Thyroid gland (tissue), 4 donors: ENCODE results near the gene PRPF38A. TPM values are rescaled to one million over a fixed set of nuclear protein-coding genes. Genes with fewer than 3 reads are reported as not detected.

Source experiments
- DNase-seq, 2 donors: peaks; one replicate each; pipeline ENCODE4 v3.0.0-alpha.2; 2019
- H3K27ac ChIP-seq, 3 donors: fragments of 200-600 bp; sonication (generic); 1 replicate in 2 of 3; 2 replicates in 1 of 3; pipeline ENCODE4 v1.5.1; 2016 to 2019; ENCODE audit warnings: mild to moderate bottlenecking in 1 of 3, moderate library complexity in 1 of 3
- H3K27me3 ChIP-seq: fragments of 200-600 bp; sonication (generic); one replicate; pipeline ENCODE4 v1.5.1; 2019
- H3K36me3 ChIP-seq, 2 donors: fragments of 200-600 bp; sonication (generic); one replicate each; pipeline ENCODE4 v1.5.1; 2016 to 2019
- H3K4me1 ChIP-seq, 2 donors: fragments of 200-600 bp; sonication (generic); one replicate each; pipeline ENCODE4 v1.5.1; 2017 to 2019
- H3K4me3 ChIP-seq, 3 donors: fragments of 200-600 bp; sonication (generic); replicated peaks in 1 of 3; 1 replicate in 2 of 3; 2 replicates in 1 of 3; pipeline ENCODE4 v1.5.1; 2016; ENCODE audit warnings: mild to moderate bottlenecking in 1 of 3
- H3K9me3 ChIP-seq: fragments of 200-600 bp; sonication (generic); one replicate; pipeline ENCODE4 v1.5.1; 2017
- POLR2A ChIP-seq, 2 donors: fragments of 450-650 bp; IDR thresholded peaks; one replicate each; pipeline ENCODE4 v1.6.1; 2017; ENCODE audit warnings: antibody characterized with exemption in 2 of 2, mild to moderate bottlenecking in 2 of 2, moderate library complexity in 1 of 2
- WGBS, 2 donors: methylation state at CpG; one replicate each; pipeline ENCODE4 v1.1.5; 2017; 5-methylcytosine and 5-hydroxymethylcytosine counted together
- intact Hi-C: fragments of 100-400 bp; cut with DNase I; formaldehyde crosslinking; loops from one replicate; pipeline ENCODE4 v1.15.1; 2023
- total RNA-seq, 4 donors: library from RNA; depleted of rRNA; stranded (reverse); fragments of >200 nt; gene quantifications; one replicate each; pipeline ENCODE4 v1.2.3, GENCODE V29; 2016
- TF ChIP-seq, protein P1 (sequence below), 6 experiments: fragments of 200-600 bp in 3 of 6; fragments of 450-650 bp in 3 of 6; sonication (generic) in 3 of 6; IDR thresholded peaks; one replicate each; pipeline ENCODE4 v1.5.1; 2016 to 2019; ENCODE audit warnings: antibody characterized with exemption in 6 of 6, mild to moderate bottlenecking in 2 of 6, inconsistent platforms in 1 of 6, moderate library complexity in 1 of 6

The PRPF38A gene
- total RNA-seq, 4 donors from 2014 or later = 19.9 to 31.3 (median 21.7) TPM

DNA sequence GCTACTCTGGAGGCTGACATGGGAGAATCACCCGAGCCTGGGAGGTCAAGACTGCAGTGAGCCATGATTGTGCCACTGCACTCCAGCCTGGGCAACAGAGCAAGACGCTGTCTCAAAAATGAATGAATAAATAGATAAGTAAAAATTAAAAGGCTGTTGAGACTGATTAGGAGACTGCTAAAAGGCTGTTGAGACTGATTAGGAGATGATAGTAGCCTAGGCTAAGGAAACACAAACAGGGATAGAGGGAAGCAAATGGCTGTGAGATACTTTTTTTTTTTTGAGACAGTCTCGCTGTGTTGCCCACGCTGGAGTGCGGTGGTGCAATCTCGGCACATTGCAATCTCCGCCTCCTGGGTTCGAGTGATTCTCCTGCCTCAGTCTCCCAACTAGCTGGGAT, 28.4 kb downstream of the PRPF38A start:
- intact Hi-C loops = no loop called here
- no peak overlapping the region for H3K4me3 ChIP-seq
- H3K4me1 ChIP-seq = no peaks in the 10 kb centered on the region
- TF ChIP-seq, protein P1, sequence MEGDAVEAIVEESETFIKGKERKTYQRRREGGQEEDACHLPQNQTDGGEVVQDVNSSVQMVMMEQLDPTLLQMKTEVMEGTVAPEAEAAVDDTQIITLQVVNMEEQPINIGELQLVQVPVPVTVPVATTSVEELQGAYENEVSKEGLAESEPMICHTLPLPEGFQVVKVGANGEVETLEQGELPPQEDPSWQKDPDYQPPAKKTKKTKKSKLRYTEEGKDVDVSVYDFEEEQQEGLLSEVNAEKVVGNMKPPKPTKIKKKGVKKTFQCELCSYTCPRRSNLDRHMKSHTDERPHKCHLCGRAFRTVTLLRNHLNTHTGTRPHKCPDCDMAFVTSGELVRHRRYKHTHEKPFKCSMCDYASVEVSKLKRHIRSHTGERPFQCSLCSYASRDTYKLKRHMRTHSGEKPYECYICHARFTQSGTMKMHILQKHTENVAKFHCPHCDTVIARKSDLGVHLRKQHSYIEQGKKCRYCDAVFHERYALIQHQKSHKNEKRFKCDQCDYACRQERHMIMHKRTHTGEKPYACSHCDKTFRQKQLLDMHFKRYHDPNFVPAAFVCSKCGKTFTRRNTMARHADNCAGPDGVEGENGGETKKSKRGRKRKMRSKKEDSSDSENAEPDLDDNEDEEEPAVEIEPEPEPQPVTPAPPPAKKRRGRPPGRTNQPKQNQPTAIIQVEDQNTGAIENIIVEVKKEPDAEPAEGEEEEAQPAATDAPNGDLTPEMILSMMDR (IDR thresholded peaks at IDR 0.05) = no peak
- no peak overlapping the region for H3K27ac ChIP-seq
- H3K36me3 ChIP-seq = peaks cover 18 to 39% of the 10 kb centered on the region in 2 donors
- H3K27me3 ChIP-seq = no peaks in the 10 kb centered on the region
- H3K9me3 ChIP-seq = no peaks in the 10 kb centered on the region
- DNase-seq = no peak
- WGBS, 2 donors = 96 to 98% methylated on average over 8 of the region's 8 CpGs

DNA sequence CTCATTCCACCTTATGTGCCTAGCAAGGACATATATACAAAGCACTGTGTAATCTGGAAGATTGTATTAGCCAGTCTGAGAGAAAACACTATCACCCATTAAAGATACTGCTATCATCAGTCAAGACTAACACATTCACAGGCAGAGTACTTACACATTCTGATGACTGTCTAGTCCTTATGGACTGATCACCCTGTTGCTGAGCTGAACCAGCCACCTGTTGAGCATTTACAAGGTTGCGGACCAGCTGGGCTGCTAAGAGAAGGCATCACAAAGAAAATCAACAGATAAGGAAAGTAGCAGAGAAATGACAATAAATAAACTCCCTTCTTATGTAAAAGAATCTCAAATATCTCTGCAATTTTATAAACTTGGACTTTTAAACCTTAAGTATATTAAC, 30.8 kb downstream of the PRPF38A start:
- no peak for TF ChIP-seq POLR2A (IDR thresholded peaks at IDR 0.05)
- TF ChIP-seq, protein P1 (IDR thresholded peaks at IDR 0.05) = no peak
- WGBS, 2 donors = 97 to 100% methylated on average over 1 of the region's 1 CpG
- Histone ChIP-seq H3K27me3 (no peaks in the 10 kb centered on the region), H3K4me3 (no peak overlapping the region), H3K27ac (no peak overlapping the region), H3K36me3 (peaks cover 21 to 39% of the 10 kb centered on the region in 2 donors), H3K4me1 (no peaks in the 10 kb centered on the region), H3K9me3 (no peaks in the 10 kb centered on the region)
- intact Hi-C loops = no loop called here
- no peak for DNase-seq

DNA sequence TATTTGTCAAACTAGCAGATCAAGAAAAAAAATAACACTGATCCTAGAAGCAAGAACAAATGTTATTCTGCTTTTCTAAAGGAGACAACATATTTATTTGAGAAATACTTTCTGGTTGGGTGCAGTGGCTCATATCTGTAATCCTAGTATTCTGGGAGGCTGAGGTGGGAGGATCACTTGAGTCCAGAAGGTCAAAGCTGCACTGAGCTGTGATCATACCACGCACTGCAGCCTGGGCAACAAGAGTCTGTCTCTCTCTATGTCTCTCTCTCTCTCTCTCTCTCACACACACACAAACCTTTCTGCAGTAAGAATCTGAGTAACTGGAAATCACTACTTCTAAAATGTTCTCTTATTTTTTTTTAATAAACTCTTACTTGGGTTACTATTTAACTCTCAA, 31.2 kb downstream of the PRPF38A start:
- H3K4me1 ChIP-seq = no peaks in the 10 kb centered on the region
- intact Hi-C loops = no loop called here
- H3K9me3 ChIP-seq = no peaks in the 10 kb centered on the region
- no peak for DNase-seq
- TF ChIP-seq, protein P1 (IDR thresholded peaks at IDR 0.05) = no peak
- no peak for TF ChIP-seq POLR2A (IDR thresholded peaks at IDR 0.05)
- H3K4me3 ChIP-seq = no peak overlapping the region
- no peaks in the 10 kb centered on the region for H3K27me3 ChIP-seq
- WGBS, 2 donors = 96 to 100% methylated on average over 1 of the region's 1 CpG
- no peak overlapping the region for H3K27ac ChIP-seq
- H3K36me3 ChIP-seq = peaks cover 21 to 38% of the 10 kb centered on the region in 2 donors

DNA sequence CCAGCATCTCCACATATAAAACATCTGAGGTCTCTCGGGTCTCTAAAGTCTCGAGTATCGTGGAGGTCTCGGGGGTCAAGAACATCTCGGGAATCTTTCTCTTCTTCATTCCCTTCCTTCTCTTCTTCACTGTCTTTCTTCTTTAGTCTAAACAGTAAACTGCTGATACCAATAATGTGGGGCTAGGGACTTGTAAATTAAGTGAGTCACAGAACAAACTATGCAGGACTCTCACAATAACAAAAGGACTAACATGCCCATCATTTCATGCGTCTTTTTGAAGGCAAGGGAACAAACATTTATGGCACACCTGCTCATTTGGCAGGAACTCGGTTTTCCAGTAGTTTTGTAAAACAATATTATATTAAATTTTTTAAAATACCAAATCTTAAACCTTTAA, 32.4 kb downstream of the PRPF38A start:
- Histone ChIP-seq H3K4me1 (no peaks in the 10 kb centered on the region), H3K9me3 (no peaks in the 10 kb centered on the region), H3K4me3 (no peak overlapping the region), H3K36me3 (peaks cover 19 to 32% of the 10 kb centered on the region in 2 donors), H3K27me3 (no peaks in the 10 kb centered on the region), H3K27ac (no peak overlapping the region)
- no peak for DNase-seq
- 95 to 96% methylated on average over 7 of the region's 7 CpGs for WGBS, 2 donors
- TF ChIP-seq POLR2A (IDR thresholded peaks at IDR 0.05) = no peak
- TF ChIP-seq, protein P1 (IDR thresholded peaks at IDR 0.05) = no peak
- intact Hi-C loops = no loop called here

DNA sequence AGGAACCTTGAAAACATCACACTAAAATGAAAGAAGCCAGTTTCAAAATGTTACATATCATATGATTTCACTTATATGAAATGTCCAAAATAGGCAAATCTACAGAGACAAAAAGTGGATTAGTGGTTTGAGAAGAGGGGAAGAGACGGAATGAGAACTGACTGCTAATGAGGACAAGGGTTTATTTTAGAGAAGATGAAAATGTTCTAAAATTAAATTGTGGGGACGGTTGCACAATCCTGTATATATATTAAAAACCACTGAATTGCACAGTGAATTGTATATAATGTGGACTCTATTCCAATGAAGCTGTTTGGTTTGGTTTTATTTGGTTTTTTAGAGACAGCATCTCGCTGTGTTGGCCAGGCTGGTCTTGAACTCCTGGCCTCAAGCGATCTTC, 35.6 kb downstream of the PRPF38A start:
- no peaks in the 10 kb centered on the region for H3K4me1 ChIP-seq
- H3K36me3 ChIP-seq = peaks cover 28% of the 10 kb centered on the region in 2 donors
- no peaks in the 10 kb centered on the region for H3K9me3 ChIP-seq
- TF ChIP-seq, protein P1 (IDR thresholded peaks at IDR 0.05) = no peak
- TF ChIP-seq POLR2A (IDR thresholded peaks at IDR 0.05) = no peak
- intact Hi-C loops = no loop called here
- H3K27ac ChIP-seq = no peak overlapping the region
- 92 to 95% methylated on average over 4 of the region's 4 CpGs for WGBS, 2 donors
- DNase-seq = no peak
- no peaks in the 10 kb centered on the region for H3K27me3 ChIP-seq
- H3K4me3 ChIP-seq = no peak overlapping the region
